AG09309 (cell line): ENCODE results near the gene C12orf75.

ENCODE experiments used
- DNase-seq: peaks from one replicate; pipeline ENCODE4 v3.0.0-alpha.2; 2010; ENCODE audit warnings: low read depth
- H3K4me3 ChIP-seq: 2 replicates; pipeline ENCODE4 v1.5.1; 2011; ENCODE audit warnings: mild to moderate bottlenecking, low read depth, low read length, moderate library complexity; ENCODE audit not compliant: control insufficient read depth
- TF ChIP-seq, protein P1 (sequence below): IDR thresholded peaks from 2 replicates; pipeline ENCODE4 v1.5.1; 2011; ENCODE audit warnings: mild to moderate bottlenecking, low read depth, low read length, inconsistent platforms; ENCODE audit not compliant: insufficient read depth, control insufficient read depth; ENCODE audit errors: missing control alignments

Gene C12orf75

DNA sequence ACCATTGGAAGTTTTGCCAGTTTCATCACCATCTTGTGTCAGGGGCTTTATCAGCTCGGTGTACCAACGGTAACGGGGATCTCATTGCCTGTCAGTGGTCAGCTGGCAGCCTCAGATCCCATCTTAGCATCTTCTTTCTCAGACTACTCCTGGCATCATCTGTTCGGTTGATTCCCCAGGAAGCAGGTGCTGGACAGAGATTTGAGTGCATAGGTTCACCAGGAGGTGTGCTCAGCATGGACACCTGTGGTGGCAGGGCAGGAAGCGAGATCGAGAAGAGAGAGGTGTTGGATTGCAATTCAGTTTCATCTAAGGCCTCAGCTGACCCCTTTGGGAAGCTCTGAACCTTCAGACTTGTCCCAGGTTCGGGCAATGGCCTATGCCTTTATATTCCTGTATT is 76.0 kb downstream of the C12orf75 start:
- TF ChIP-seq, protein P1, sequence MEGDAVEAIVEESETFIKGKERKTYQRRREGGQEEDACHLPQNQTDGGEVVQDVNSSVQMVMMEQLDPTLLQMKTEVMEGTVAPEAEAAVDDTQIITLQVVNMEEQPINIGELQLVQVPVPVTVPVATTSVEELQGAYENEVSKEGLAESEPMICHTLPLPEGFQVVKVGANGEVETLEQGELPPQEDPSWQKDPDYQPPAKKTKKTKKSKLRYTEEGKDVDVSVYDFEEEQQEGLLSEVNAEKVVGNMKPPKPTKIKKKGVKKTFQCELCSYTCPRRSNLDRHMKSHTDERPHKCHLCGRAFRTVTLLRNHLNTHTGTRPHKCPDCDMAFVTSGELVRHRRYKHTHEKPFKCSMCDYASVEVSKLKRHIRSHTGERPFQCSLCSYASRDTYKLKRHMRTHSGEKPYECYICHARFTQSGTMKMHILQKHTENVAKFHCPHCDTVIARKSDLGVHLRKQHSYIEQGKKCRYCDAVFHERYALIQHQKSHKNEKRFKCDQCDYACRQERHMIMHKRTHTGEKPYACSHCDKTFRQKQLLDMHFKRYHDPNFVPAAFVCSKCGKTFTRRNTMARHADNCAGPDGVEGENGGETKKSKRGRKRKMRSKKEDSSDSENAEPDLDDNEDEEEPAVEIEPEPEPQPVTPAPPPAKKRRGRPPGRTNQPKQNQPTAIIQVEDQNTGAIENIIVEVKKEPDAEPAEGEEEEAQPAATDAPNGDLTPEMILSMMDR, result no peak
- H3K4me3 ChIP-seq, result no peak overlapping the region
- no peak for DNase-seq

DNA sequence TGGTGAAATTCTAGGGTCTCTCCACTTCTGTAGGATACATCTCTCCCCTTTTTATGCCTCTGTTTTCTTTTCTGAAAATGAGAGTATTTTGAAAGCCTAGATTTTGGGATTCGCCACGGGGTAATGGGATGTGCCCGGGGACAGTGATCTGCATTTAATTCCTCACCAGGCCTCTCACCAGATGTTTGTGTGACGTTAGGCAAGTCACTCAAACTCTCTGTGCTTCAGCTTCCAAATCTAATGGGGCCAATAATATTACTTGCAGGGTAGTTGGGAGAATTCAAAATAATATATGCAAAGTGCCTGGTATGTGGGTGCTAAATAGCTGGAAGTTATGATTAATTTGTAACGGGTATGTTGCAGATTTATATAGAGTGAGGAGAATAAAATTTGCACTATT is 78.8 kb downstream of the C12orf75 start:
- no peak for DNase-seq
- TF ChIP-seq, protein P1, result no peak
- H3K4me3 ChIP-seq, result no peak overlapping the region

DNA sequence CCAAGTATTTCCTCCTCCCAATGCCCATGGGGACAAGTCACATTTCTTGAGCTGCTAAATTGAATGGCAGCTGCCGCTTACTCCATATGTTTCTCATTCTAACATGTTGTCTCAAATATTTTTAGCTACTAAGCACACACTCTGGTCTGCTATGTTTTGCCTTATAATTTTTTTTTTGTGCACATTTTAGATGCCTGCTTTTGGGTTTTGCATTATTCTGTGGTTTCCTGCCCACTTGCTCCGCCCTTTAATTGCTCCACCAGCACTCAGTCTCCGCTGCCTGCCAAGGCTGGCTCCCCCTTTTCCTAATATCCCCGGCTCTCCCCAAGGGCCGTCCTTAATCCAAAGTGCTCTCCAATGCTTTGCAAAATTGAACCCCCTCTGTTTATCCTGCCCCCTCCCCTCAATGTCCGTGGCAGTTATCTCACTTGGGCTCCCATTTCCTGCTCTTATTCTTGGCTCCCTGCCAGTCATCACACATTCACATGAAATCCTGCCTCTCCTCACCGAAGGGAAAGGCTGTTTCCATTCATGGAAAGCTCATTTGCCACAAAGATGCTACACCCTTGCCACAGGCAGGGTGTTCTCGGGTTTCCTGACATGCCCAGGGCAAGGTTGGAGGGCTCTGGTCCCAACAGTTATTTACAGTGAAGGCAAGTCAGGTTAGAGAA is 79.4 kb downstream of the C12orf75 start:
- no peak overlapping the region for H3K4me3 ChIP-seq
- no peak for DNase-seq

GRCh38 chr12:105413911-105414487 is 83.5 kb downstream of the C12orf75 start:
- TF ChIP-seq, protein P1, result no peak
- no peak for DNase-seq
- H3K4me3 ChIP-seq, result no peak overlapping the region

More for the DNA sequence above, 79.4 kb downstream of the C12orf75 start:
- TF ChIP-seq, protein P1, result no peak

- H3K4me3 ChIP-seq, result no peak overlapping the region
- DNase-seq, result no peak
- TF ChIP-seq, protein P1, result peak; percentile 12
Measured at GRCh38 chr12:105417732-105418131, 87.2 kb downstream of the C12orf75 start.

DNA sequence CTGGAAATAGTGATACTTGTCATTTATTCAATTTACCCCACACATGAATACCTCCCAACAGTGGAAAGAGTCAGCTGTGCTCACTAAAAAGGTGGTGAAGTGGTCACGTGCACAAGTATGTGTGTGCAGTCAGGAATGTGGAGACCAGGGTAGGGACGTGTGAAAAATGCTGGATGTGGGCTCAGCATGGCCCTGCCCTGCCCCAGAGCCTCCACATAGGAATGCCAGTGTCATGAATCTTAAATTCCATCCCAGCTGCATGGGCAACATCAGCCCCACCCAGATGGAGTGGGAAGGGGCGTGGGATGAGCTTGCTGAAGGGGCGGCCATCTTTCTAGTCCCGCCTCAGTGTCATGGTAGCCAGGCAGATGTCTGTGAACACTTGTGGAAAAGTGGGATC is 87.7 kb downstream of the C12orf75 start:
- TF ChIP-seq, protein P1, result no peak
- DNase-seq, result peak; percentile 91
- H3K4me3 ChIP-seq, result no peak overlapping the region
